HG03575 (cell line): Measurements from ENCODE around the gene PFDN1.

Experiments used
- ATAC-seq: cut with Tn5 transposase; IDR thresholded peaks from one replicate; pipeline ENCODE4 v1.9.1; 2021; ENCODE audit not compliant: unreplicated experiment, insufficient number of reproducible peaks, low FRiP score; ENCODE audit errors: extremely low read depth

The PFDN1 gene

DNA sequence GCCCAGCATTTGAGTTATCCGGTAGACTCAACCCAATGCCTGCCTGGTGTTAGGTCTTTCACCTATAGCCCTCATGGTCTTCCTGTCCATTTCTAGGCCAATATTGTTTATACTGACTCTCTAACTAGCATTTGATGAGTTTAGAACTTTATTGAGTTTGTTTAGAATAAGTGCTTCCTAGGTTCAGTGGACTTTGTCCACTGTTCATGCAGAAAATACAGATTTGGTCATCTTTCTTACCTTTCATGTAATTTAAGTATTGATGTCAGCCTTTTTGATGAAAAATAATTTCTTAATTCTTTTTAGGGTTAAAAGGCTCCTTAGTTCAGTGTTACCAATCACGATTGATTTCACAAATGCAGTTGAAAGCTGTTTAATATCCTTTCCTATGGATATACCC is 105.9 kb downstream of the PFDN1 start:
- ATAC-seq: no peak

DNA sequence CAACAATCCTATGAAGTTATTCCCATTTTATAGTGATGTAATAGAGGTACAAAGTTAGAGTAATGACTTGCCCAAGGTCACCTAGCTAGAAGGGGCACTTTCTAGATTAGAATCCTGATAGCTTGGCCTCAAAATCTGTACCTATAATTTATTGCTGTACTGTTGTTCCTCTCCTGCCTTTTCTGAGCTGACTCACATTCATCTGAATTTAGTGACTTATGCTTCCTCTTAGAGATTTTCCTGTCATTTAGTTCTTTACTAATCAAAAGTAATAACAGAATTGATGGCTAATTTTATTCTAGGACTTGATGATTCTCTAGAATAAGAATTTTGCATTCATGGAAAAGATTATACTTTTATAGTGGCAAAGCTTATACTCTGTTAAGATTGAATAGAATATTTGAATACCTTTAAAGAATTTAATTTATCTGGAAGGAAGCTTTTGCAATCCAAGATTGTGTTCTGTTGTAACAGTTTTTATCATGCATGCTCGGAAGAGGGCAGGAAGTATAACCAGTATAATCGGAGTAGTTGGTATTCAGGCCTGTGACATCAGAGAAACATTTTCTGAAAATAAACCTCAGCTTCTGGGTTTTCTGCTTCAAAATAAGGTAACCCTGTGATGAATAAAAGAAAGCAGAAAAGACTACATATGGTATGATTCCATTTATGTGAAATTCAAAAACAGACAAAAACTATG is 106.6 kb downstream of the PFDN1 start:
- ATAC-seq: no peak
